GM23338 (cell line): ENCODE data around the gene TOR1AIP1. TPM values are rescaled to one million over a fixed set of nuclear protein-coding genes. Genes with fewer than 3 reads are reported as not detected.

Experiments
- ATAC-seq: fragments of 200-7000 bp; cut with Tn5 transposase; 3 replicates; pipeline ENCODE4 v1.9.1; 2020
- DNase-seq: peaks from one replicate; pipeline ENCODE4 v3.0.0-alpha.2; 2015; ENCODE audit warnings: low spot score
- H2AFZ ChIP-seq: fragments of 200-600 bp; sonication (generic); 2 replicates; pipeline ENCODE4 v1.8.0; 2016; ENCODE audit warnings: antibody characterized with exemption, mild to moderate bottlenecking, moderate library complexity
- H3F3A ChIP-seq: fragments of 200-600 bp; sonication (generic); replicated peaks from 2 replicates; pipeline ENCODE4 v1.8.0; 2017; ENCODE audit warnings: antibody characterized with exemption, mixed run types, low read depth
- H3K27ac ChIP-seq: fragments of 200-600 bp; sonication (generic); 2 replicates; pipeline ENCODE4 v1.6.1; 2016; ENCODE audit warnings: low read depth
- H3K27me3 ChIP-seq: fragments of 200-600 bp; sonication (generic); 2 replicates; pipeline ENCODE4 v1.8.0; 2016; ENCODE audit warnings: mild to moderate bottlenecking, mixed run types, moderate library complexity; ENCODE audit not compliant: insufficient read depth
- H3K36me3 ChIP-seq: fragments of 200-600 bp; sonication (generic); 2 replicates; pipeline ENCODE4 v1.8.0; 2016; ENCODE audit warnings: mild to moderate bottlenecking; ENCODE audit not compliant: insufficient read depth
- H3K4me1 ChIP-seq: fragments of 200-600 bp; sonication (generic); 2 replicates; pipeline ENCODE4 v1.8.0; 2016; ENCODE audit warnings: mild to moderate bottlenecking, moderate library complexity; ENCODE audit not compliant: insufficient read depth
- H3K4me2 ChIP-seq: fragments of 200-600 bp; sonication (generic); 2 replicates; pipeline ENCODE4 v1.7.1; 2017; ENCODE audit warnings: mixed run types
- H3K4me3 ChIP-seq: fragments of 200-600 bp; sonication (generic); 2 replicates; pipeline ENCODE4 v1.6.1; 2016; ENCODE audit warnings: mixed run types
- H3K79me2 ChIP-seq: fragments of 200-600 bp; sonication (generic); replicated peaks from 2 replicates; pipeline ENCODE4 v1.8.0; 2017; ENCODE audit warnings: mild to moderate bottlenecking; ENCODE audit not compliant: insufficient read depth
- H3K9me2 ChIP-seq: fragments of 200-600 bp; sonication (generic); 2 replicates; pipeline ENCODE4 v1.8.0; 2017; ENCODE audit not compliant: insufficient read depth
- H4K20me1 ChIP-seq: fragments of 200-600 bp; sonication (generic); replicated peaks from 2 replicates; pipeline ENCODE4 v1.8.0; 2017; ENCODE audit warnings: mild to moderate bottlenecking; ENCODE audit not compliant: insufficient read depth
- H3K27ac Mint-ChIP-seq: 2 replicates; pipeline ENCODE4 v1.8.0; 2020; ENCODE audit warnings: inconsistent platforms, mild to moderate bottlenecking, moderate library complexity, mixed read lengths
- H3K27me3 Mint-ChIP-seq: 3 replicates; pipeline ENCODE4 v1.8.0; 2022; ENCODE audit warnings: low read depth, mild to moderate bottlenecking, moderate library complexity, mixed read lengths, inconsistent platforms; ENCODE audit not compliant: insufficient read depth, poor library complexity
- H3K36me3 Mint-ChIP-seq: 3 replicates; pipeline ENCODE4 v1.8.0; 2021; ENCODE audit warnings: low read depth, mild to moderate bottlenecking, inconsistent platforms, moderate library complexity, mixed read lengths
- H3K4me1 Mint-ChIP-seq: 3 replicates; pipeline ENCODE4 v1.8.0; 2020; ENCODE audit warnings: mild to moderate bottlenecking, inconsistent platforms, mixed read lengths
- H3K4me3 Mint-ChIP-seq: 3 replicates; pipeline ENCODE4 v1.8.0; 2021; ENCODE audit warnings: moderate library complexity, mild to moderate bottlenecking, inconsistent platforms, mixed read lengths
- H3K9me3 Mint-ChIP-seq: 3 replicates; pipeline ENCODE4 v1.8.0; 2020; ENCODE audit warnings: moderate library complexity, mild to moderate bottlenecking, inconsistent platforms, mixed read lengths
- CREB1 ChIP-seq: fragments of 250-450 bp; sonication (Bioruptor Pico); IDR thresholded peaks from 2 replicates; pipeline ENCODE4 v1.5.0; 2020; ENCODE audit warnings: low read depth, mild to moderate bottlenecking, moderate library complexity
- EZH2 ChIP-seq: fragments of 200-600 bp; sonication (generic); IDR thresholded peaks from one replicate; pipeline ENCODE4 v1.8.0; 2017; ENCODE audit warnings: antibody characterized with exemption, mild to moderate bottlenecking, low read depth; ENCODE audit not compliant: unreplicated experiment
- EZH2phosphoT487 ChIP-seq: fragments of 200-600 bp; sonication (generic); IDR thresholded peaks from one replicate; pipeline ENCODE4 v1.8.1; 2018; ENCODE audit warnings: antibody characterized with exemption; ENCODE audit not compliant: unreplicated experiment
- NANOG ChIP-seq: IDR thresholded peaks from 2 replicates; pipeline ENCODE4 v1.6.1; 2016; ENCODE audit warnings: antibody characterized with exemption, borderline replicate concordance
- POLR2AphosphoS5 ChIP-seq: IDR thresholded peaks from 2 replicates; pipeline ENCODE4 v1.6.1; 2016; ENCODE audit warnings: antibody characterized with exemption, low read depth
- ZNF114 ChIP-seq: fragments of 250-450 bp; sonication (Bioruptor Pico); IDR thresholded peaks from 2 replicates; pipeline ENCODE4 v1.5.0; 2020; ENCODE audit warnings: mild to moderate bottlenecking, moderate library complexity
- ZNF331 ChIP-seq: fragments of 250-450 bp; sonication (Bioruptor Pico); IDR thresholded peaks from 2 replicates; pipeline ENCODE4 v1.5.0; 2020; ENCODE audit warnings: low read depth, mild to moderate bottlenecking, moderate library complexity
- polyA plus RNA-seq: library from polyadenylated mRNA; unstranded; fragments of >200 nt; fragmentation: Nextera tagmentation; extraction: Ambion mirVana; gene quantifications from 2 replicates; pipeline ENCODE4 v1.2.1, GENCODE V29; 2016
- total RNA-seq: library from RNA; depleted of rRNA; stranded (reverse); fragments of >200 nt; shearing (Covaris generic); gene quantifications from 2 replicates; pipeline ENCODE4 v1.2.3, GENCODE V29; 2014
- TF ChIP-seq, protein P1 (sequence below), 2 experiments: fragments of 200-600 bp in 1 of 2; sonication (generic) in 1 of 2; conservative IDR thresholded peaks; 2 replicates each; pipeline versions ENCODE4 v1.5.1 to v1.6.1; 2016 to 2017; ENCODE audit warnings: antibody characterized with exemption in 2 of 2, low read depth in 2 of 2, mild to moderate bottlenecking in 2 of 2, moderate library complexity in 1 of 2
- TF ChIP-seq, protein P2 (sequence below): IDR thresholded peaks from 2 replicates; pipeline ENCODE4 v1.6.1; 2016; ENCODE audit warnings: antibody characterized with exemption
- TF ChIP-seq, protein P3 (sequence below): fragments of 250-450 bp; sonication (Bioruptor Pico); IDR thresholded peaks from 2 replicates; pipeline ENCODE4 v1.5.0; 2020; ENCODE audit warnings: mild to moderate bottlenecking, moderate library complexity

TOR1AIP1 gene
- total and polyA plus RNA-seq, 2 experiments from 2014 or later, result 16.9 to 20.6 TPM

DNA sequence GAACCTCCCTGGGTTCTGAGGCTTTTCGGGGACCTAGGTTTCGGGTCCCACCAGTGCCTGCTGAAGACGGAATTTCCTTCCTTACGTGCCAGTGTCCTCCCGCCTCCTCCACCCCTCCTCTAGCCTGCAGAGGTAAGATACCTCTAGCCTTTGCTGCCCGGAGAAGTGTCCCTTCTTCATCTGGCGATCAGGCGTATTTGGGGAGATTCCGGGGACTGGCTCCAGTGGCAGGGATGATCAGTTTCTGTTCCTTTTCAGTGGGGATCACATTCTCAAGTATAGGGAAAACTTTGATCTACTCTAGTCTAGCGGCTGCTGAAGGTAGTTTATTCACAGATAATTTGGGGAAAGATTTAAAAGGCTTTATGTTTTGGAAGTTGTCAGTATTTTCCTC, 73.2 kb downstream of the TOR1AIP1 start:
- TF ChIP-seq EZH2, result no peak
- TF ChIP-seq, protein P1, sequence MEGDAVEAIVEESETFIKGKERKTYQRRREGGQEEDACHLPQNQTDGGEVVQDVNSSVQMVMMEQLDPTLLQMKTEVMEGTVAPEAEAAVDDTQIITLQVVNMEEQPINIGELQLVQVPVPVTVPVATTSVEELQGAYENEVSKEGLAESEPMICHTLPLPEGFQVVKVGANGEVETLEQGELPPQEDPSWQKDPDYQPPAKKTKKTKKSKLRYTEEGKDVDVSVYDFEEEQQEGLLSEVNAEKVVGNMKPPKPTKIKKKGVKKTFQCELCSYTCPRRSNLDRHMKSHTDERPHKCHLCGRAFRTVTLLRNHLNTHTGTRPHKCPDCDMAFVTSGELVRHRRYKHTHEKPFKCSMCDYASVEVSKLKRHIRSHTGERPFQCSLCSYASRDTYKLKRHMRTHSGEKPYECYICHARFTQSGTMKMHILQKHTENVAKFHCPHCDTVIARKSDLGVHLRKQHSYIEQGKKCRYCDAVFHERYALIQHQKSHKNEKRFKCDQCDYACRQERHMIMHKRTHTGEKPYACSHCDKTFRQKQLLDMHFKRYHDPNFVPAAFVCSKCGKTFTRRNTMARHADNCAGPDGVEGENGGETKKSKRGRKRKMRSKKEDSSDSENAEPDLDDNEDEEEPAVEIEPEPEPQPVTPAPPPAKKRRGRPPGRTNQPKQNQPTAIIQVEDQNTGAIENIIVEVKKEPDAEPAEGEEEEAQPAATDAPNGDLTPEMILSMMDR (conservative IDR thresholded peaks at IDR 0.05; ENCODE audit: low read depth in 2 of 2), result no peak
- no peak for TF ChIP-seq ZNF114 (CRISPR knock-in tag)
- TF ChIP-seq, protein P2, sequence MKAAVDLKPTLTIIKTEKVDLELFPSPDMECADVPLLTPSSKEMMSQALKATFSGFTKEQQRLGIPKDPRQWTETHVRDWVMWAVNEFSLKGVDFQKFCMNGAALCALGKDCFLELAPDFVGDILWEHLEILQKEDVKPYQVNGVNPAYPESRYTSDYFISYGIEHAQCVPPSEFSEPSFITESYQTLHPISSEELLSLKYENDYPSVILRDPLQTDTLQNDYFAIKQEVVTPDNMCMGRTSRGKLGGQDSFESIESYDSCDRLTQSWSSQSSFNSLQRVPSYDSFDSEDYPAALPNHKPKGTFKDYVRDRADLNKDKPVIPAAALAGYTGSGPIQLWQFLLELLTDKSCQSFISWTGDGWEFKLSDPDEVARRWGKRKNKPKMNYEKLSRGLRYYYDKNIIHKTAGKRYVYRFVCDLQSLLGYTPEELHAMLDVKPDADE, result no peak
- TF ChIP-seq EZH2phosphoT487, result no peak
- TF ChIP-seq, protein P3, sequence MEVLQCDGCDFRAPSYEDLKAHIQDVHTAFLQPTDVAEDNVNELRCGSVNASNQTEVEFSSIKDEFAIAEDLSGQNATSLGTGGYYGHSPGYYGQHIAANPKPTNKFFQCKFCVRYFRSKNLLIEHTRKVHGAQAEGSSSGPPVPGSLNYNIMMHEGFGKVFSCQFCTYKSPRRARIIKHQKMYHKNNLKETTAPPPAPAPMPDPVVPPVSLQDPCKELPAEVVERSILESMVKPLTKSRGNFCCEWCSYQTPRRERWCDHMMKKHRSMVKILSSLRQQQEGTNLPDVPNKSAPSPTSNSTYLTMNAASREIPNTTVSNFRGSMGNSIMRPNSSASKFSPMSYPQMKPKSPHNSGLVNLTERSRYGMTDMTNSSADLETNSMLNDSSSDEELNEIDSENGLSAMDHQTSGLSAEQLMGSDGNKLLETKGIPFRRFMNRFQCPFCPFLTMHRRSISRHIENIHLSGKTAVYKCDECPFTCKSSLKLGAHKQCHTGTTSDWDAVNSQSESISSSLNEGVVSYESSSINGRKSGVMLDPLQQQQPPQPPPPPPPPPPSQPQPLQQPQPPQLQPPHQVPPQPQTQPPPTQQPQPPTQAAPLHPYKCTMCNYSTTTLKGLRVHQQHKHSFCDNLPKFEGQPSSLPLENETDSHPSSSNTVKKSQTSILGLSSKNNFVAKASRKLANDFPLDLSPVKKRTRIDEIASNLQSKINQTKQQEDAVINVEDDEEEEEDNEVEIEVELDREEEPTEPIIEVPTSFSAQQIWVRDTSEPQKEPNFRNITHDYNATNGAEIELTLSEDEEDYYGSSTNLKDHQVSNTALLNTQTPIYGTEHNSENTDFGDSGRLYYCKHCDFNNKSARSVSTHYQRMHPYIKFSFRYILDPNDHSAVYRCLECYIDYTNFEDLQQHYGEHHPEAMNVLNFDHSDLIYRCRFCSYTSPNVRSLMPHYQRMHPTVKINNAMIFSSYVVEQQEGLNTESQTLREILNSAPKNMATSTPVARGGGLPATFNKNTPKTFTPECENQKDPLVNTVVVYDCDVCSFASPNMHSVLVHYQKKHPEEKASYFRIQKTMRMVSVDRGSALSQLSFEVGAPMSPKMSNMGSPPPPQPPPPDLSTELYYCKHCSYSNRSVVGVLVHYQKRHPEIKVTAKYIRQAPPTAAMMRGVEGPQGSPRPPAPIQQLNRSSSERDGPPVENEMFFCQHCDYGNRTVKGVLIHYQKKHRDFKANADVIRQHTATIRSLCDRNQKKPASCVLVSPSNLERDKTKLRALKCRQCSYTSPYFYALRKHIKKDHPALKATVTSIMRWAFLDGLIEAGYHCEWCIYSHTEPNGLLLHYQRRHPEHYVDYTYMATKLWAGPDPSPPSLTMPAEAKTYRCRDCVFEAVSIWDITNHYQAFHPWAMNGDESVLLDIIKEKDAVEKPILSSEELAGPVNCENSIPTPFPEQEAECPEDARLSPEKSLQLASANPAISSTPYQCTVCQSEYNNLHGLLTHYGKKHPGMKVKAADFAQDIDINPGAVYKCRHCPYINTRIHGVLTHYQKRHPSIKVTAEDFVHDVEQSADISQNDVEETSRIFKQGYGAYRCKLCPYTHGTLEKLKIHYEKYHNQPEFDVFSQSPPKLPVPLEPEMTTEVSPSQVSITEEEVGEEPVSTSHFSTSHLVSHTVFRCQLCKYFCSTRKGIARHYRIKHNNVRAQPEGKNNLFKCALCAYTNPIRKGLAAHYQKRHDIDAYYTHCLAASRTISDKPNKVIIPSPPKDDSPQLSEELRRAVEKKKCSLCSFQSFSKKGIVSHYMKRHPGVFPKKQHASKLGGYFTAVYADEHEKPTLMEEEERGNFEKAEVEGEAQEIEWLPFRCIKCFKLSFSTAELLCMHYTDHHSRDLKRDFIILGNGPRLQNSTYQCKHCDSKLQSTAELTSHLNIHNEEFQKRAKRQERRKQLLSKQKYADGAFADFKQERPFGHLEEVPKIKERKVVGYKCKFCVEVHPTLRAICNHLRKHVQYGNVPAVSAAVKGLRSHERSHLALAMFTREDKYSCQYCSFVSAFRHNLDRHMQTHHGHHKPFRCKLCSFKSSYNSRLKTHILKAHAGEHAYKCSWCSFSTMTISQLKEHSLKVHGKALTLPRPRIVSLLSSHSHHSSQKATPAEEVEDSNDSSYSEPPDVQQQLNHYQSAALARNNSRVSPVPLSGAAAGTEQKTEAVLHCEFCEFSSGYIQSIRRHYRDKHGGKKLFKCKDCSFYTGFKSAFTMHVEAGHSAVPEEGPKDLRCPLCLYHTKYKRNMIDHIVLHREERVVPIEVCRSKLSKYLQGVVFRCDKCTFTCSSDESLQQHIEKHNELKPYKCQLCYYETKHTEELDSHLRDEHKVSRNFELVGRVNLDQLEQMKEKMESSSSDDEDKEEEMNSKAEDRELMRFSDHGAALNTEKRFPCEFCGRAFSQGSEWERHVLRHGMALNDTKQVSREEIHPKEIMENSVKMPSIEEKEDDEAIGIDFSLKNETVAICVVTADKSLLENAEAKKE (CRISPR knock-in tag), result no peak
- no peak for TF ChIP-seq CREB1 (CRISPR knock-in tag)
- no peak for TF ChIP-seq ZNF331 (CRISPR knock-in tag)
- TF ChIP-seq POLR2AphosphoS5, result no peak
- no peak for TF ChIP-seq NANOG
- Histone ChIP-seq H3K4me2 (peak overlapping the region; percentile 79), H3K27me3 (no peaks in the 10 kb centered on the region), H3K4me1 (peaks cover 9% of the 10 kb centered on the region; the same call in 1 of the 2 replicates), H3K27ac (peak overlapping the region; percentile 82), H3K79me2 (peaks cover 48% of the 10 kb centered on the region), H3F3A (0 out of 2 replicates have a peak, but pooled peaks cover 3% of the 10 kb centered on the region), H2AFZ (peak overlapping the region; percentile 72), H4K20me1 (peaks cover 3% of the 10 kb centered on the region; the same call in 1 of the 2 replicates), H3K4me3 (peak overlapping the region; percentile 66), H3K36me3 (no peaks in the 10 kb centered on the region), H3K9me2 (no peaks in the 10 kb centered on the region)
- H3K9me3 Mint-ChIP-seq, result no peaks in the 10 kb centered on the region
- H3K27ac Mint-ChIP-seq, result peak overlapping the region; percentile 81
- ATAC-seq (peak; percentile 23), DNase-seq (peak; percentile 72)
- peaks cover 14% of the 10 kb centered on the region; the same call in 2 of the 3 replicates for H3K4me1 Mint-ChIP-seq
- H3K4me3 Mint-ChIP-seq, result peak overlapping the region; percentile 83
- H3K36me3 Mint-ChIP-seq, result no peaks in the 10 kb centered on the region
- no peaks in the 10 kb centered on the region for H3K27me3 Mint-ChIP-seq
